ENCODE results near the gene RAPGEF2. TPM values are rescaled to one million over a fixed set of nuclear protein-coding genes. Genes with fewer than 3 reads are reported as not detected.

RAPGEF2 gene
- total and polyA plus RNA-seq, 2 of the 8 experiments (the other 6 are each of a cell fraction or from before 2014, with no cell fraction given) = 24.4 to 48.6 TPM

DNA sequence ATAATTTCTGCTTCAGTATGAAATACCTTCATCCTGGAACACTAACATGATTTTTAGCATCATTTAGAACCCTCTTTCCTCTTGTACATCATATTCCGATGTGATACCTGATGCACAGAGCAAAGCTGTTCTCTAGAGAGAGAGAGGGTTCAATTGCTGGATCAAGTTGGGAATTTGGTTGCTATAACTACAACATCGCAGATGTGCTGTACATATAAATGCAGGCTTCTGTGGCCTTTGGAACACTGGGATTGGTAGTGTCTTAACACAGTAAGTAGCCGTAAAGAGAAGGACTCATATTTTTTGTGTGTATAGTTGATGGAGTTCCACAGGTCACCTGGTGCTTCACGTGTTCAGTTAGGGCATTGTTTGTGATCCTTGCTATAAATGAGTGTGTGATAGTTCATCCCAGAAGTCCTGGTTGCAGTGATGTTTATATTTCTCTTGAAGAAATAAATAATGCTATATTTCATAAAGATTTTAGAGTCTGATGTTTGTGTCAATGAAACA lies 119.2 kb downstream of the RAPGEF2 start:
- Histone ChIP-seq H3K27me3 (replicated peaks in 1 of 4; ENCODE audit: control insufficient read depth in 3 of 4, extremely low read depth in 1 of 4, insufficient read depth in 3 of 4, low read length in 3 of 4) (no peaks in the 10 kb centered on the region), H3K4ac (replicated peaks; ENCODE audit: insufficient read length, low read depth, low read length) (no peak overlapping the region), H4K8ac (ENCODE audit: extremely low read depth, insufficient read depth, low read length) (no peak overlapping the region), H4K91ac (replicated peaks; ENCODE audit: insufficient read length, low read length) (no peak overlapping the region), H2BK120ac (replicated peaks; ENCODE audit: low read depth, low read length) (no peak overlapping the region), H2AFZ (ENCODE audit: low read length) (no peak overlapping the region), H3K27ac (ENCODE audit: low read depth, low read length) (no peak overlapping the region), H2AK5ac (ENCODE audit: low read depth, low read length) (no peak overlapping the region), H3K56ac (replicated peaks; ENCODE audit: insufficient read length, low read depth, low read length) (no peak overlapping the region), H3K23ac (ENCODE audit: insufficient read length) (no peak overlapping the region), H3K36me3 (ENCODE audit: control insufficient read depth in 2 of 4, insufficient read depth in 4 of 4, low read length in 3 of 4) (no peaks in the 10 kb centered on the region), H2BK20ac (ENCODE audit: low read length) (no peak overlapping the region), H3K23me2 (ENCODE audit: low read depth, low read length) (no peaks in the 10 kb centered on the region), H3K4me1 (replicated peaks in 1 of 4; ENCODE audit: control insufficient read depth in 3 of 4, insufficient read depth in 4 of 4, low read length in 3 of 4) (peaks cover 0 to 2% (median 0%) of the 10 kb centered on the region in 4 experiments; a peak in 1 of 7 replicates), H3K14ac (ENCODE audit: insufficient read length) (no peak overlapping the region), H3K18ac (ENCODE audit: extremely low read depth, low read length) (no peak overlapping the region), H3K9ac (replicated peaks in 1 of 4; ENCODE audit: extremely low read depth in 1 of 4, low read depth in 3 of 4, low read length in 3 of 4) (no peak overlapping the region), H2BK5ac (ENCODE audit: low read depth, low read length) (no peak overlapping the region), H4K5ac (ENCODE audit: insufficient read length, low read depth, low read length) (no peak overlapping the region), H4K20me1 (replicated peaks in 1 of 2; ENCODE audit: control insufficient read depth in 1 of 2, insufficient read depth in 2 of 2, low read length in 2 of 2) (no peaks in the 10 kb centered on the region), H3K4me2 (ENCODE audit: insufficient read depth in 1 of 2, low read depth in 2 of 2, low read length in 2 of 2) (no peak overlapping the region), H3K4me3 (ENCODE audit: extremely low read depth in 1 of 4, insufficient read depth in 2 of 4, low read depth in 3 of 4, low read length in 4 of 4) (no peak overlapping the region), H2BK15ac (ENCODE audit: low read length) (no peak overlapping the region), H3K79me1 (ENCODE audit: low read depth, low read length) (peaks cover 7% of the 10 kb centered on the region), H3K79me2 (ENCODE audit: control insufficient read depth in 1 of 2, insufficient read depth in 2 of 2, low read length in 2 of 2) (peaks cover 0 to 69% of the 10 kb centered on the region in 2 experiments; a peak in 2 of 4 replicates), H2BK12ac (ENCODE audit: low read depth, low read length) (no peak overlapping the region), H3K9me3 (ENCODE audit: insufficient read depth in 2 of 2, low read depth in 1 of 2, low read length in 1 of 2) (no peaks in the 10 kb centered on the region)
- ChIA-PET CTCF (ENCODE audit: partially characterized antibody) (interaction anchor here (1.8 kb wide), 1 partner anchor 19 kb away, joined by 5 read pairs; no protein-coding TSS in a partner anchor), POLR2A (ENCODE audit: partially characterized antibody) (interaction anchor here (1.1 kb wide), 1 partner anchor 27 kb away, joined by 4 read pairs; no protein-coding TSS in a partner anchor)
- WGBS, 2 experiments (ENCODE audit: extremely low coverage in 1 of 2, insufficient coverage in 1 of 2, insufficient read length in 1 of 2, insufficient replicate concordance in 2 of 2, low coverage in 1 of 2, low lambda C conversion rate in 2 of 2, missing lambda C conversion rate in 1 of 2) = 92% methylated on average over 4 of the region's 4 CpGs; no CpG with 5 or more reads in 1 of the 2 experiments
- FAIRE-seq = no peak
- no peak for DNase-seq (ENCODE audit: low read depth in 1 of 2, low spot score in 2 of 2)
- TF ChIP-seq, protein P1, sequence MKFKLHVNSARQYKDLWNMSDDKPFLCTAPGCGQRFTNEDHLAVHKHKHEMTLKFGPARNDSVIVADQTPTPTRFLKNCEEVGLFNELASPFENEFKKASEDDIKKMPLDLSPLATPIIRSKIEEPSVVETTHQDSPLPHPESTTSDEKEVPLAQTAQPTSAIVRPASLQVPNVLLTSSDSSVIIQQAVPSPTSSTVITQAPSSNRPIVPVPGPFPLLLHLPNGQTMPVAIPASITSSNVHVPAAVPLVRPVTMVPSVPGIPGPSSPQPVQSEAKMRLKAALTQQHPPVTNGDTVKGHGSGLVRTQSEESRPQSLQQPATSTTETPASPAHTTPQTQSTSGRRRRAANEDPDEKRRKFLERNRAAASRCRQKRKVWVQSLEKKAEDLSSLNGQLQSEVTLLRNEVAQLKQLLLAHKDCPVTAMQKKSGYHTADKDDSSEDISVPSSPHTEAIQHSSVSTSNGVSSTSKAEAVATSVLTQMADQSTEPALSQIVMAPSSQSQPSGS (IDR thresholded peaks at IDR 0.05; ENCODE audit: low read length) = no peak
- TF ChIP-seq TAF7 (optimal IDR thresholded peaks at IDR 0.05; ENCODE audit: borderline replicate concordance, low read depth, low read length) (no peak), SAP30 (IDR thresholded peaks at IDR 0.05; ENCODE audit: insufficient read depth, insufficient replicate concordance, low read length) (no peak), FOSL1 (IDR thresholded peaks at IDR 0.05; ENCODE audit: insufficient read depth, low read depth, low read length) (no peak), PHF8 (conservative IDR thresholded peaks at IDR 0.05; ENCODE audit: low read depth, low read length) (no peak), BRCA1 (IDR thresholded peaks at IDR 0.05; ENCODE audit: low read depth, low read length) (no peak), MAFK (IDR thresholded peaks at IDR 0.05; ENCODE audit: low read depth, low read length) (no peak), TBP (IDR thresholded peaks at IDR 0.05; ENCODE audit: low read depth, low read length) (no peak), NANOG (IDR thresholded peaks at IDR 0.05; ENCODE audit: insufficient read depth, low read depth, low read length, poor library complexity, severe bottlenecking) (no peak), KDM1A (IDR thresholded peaks at IDR 0.05; ENCODE audit: borderline replicate concordance, low read length) (no peak), KDM4A (IDR thresholded peaks at IDR 0.05; ENCODE audit: low read depth, low read length, severe bottlenecking) (no peak)

Data from H1 (cell line).